Epithelial cell of alveolus of lung (primary cell): ENCODE results near the gene BTAF1. TPM values are rescaled to one million over a fixed set of nuclear protein-coding genes. Genes with fewer than 3 reads are reported as not detected.

Experiments used
- total RNA-seq: library from RNA; depleted of rRNA; stranded (reverse); fragments of >200 nt; gene quantifications from 2 replicates; pipeline ENCODE4 v1.2.1, GENCODE V29; 2015

Gene BTAF1
- 15.5 and 26.8 TPM in 2 replicates for total RNA-seq

DNA sequence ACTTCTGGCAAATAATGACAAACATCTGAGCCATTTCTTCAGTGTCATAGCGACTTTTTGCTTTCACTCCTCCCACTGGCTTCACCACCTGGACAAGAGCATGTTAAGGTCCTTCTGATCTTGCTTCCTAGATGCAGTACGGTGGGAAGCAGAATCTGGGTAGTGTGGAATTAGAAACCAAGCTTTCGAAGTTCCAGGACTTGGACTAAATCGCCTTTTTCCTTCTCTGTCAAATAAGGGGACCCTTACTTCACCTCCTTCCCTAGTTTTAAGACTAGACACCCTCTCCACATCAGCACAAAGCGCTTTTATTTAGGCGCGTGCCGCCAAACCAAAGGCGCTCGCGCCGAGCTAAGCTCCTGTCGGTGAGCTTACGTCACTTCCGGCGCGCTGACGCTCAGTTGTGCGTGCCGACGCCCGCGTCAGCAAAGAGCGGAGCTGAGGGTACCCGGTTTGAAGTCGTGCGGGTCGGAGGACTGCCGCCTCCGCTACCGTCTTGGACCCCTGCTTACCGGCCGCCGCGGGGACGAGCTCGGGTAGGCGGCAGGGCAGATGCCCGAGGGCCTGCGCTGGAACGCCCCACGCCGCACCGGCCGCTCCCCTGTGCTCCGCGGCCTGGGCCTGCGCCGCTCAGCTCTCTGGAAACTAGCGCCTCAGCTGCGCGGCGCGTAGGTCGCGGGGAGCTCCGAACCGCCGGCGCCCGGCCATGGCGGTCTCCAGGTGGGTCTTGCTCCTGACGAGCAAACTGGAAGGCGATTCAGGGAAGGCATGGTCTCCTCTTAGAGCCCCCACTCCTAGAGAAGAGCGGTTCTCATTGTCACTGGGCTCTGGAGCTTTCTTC, at the start of gene BTAF1:
TSS of gene BTAF1 (plus strand) at position 400 of the 841 bp plus-strand sequence. CDS start at position 707, 307 bp downstream.

DNA sequence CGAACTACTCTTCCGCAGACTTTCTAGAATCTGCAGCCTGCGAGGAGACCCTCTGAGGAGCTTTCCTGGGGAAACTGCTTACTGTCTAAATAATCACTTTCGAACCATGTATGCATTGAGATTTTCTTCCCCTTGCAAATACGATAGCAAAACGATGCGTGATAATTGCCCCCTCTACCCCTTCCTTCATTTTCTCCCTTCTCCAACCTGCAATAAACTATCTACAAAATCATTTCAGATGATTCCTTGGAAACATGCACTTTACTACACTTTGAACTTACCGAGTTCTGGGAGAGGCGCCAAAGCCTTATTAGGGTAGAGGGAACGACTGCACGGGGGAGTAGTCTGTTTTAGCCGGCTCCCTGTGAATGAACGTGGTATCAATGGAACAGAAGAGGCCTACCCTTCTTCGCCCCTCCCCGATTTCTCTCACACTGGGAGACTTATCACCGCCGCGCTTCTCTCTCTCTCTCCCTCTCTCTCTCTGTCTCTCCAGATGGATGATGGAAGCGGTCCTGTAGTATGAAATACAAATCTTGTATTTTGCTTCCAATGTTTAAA, 14.4 kb upstream of the BTAF1 start, which contains the start of gene FGFBP3:
TSS of gene FGFBP3 (minus strand) at position 370 of the 561 bp plus-strand sequence. CDS start 517 bp downstream, outside the sequence.

Other genes with a start within 250 kb of the BTAF1 start
- 25.9 and 33.7 TPM in 2 replicates for gene TNKS2, start 125.3 kb upstream of the BTAF1 start, total RNA-seq
- gene FGFBP3, start 14.3 kb upstream of the BTAF1 start, total RNA-seq = 0.52 and 2.2 TPM in 2 replicates